Left hindlimb (tissue), 1 donor: ENCODE measurements around the gene ARHGAP24.

Experiments used
- DNase-seq: peaks from one replicate; pipeline ENCODE4 v3.0.0-alpha.2; 2018

ARHGAP24 gene

GRCh38 chr4:85591406-85592098, 116.6 kb downstream of the ARHGAP24 start:
- no peak for DNase-seq

GRCh38 chr4:85595098-85595775, 120.3 kb downstream of the ARHGAP24 start:
- DNase-seq = no peak

- no peak for DNase-seq
Observed at GRCh38 chr4:85595796-85596559, 121.0 kb downstream of the ARHGAP24 start.

- no peak for DNase-seq
Observed at GRCh38 chr4:85598936-85599335, 124.0 kb downstream of the ARHGAP24 start.

- DNase-seq = no peak
Observed at GRCh38 chr4:85600501-85600900, 125.6 kb downstream of the ARHGAP24 start.

GRCh38 chr4:85603437-85604336, 128.7 kb downstream of the ARHGAP24 start:
- DNase-seq = no peak

GRCh38 chr4:85606505-85606904, 131.6 kb downstream of the ARHGAP24 start:
- DNase-seq = no peak

- no peak for DNase-seq
Observed at GRCh38 chr4:85607624-85608023, 132.7 kb downstream of the ARHGAP24 start.

GRCh38 chr4:85610450-85610849, 135.5 kb downstream of the ARHGAP24 start:
- no peak for DNase-seq

GRCh38 chr4:85611661-85612060, 136.7 kb downstream of the ARHGAP24 start:
- DNase-seq = no peak

GRCh38 chr4:85613901-85614300, 139.0 kb downstream of the ARHGAP24 start:
- DNase-seq = no peak

GRCh38 chr4:85615952-85616351, 141.0 kb downstream of the ARHGAP24 start:
- DNase-seq = no peak

- DNase-seq = no peak
Observed at GRCh38 chr4:85617202-85617601, 142.3 kb downstream of the ARHGAP24 start.

GRCh38 chr4:85632981-85633380, 158.0 kb downstream of the ARHGAP24 start:
- no peak for DNase-seq

GRCh38 chr4:85637778-85638177, 162.8 kb downstream of the ARHGAP24 start:
- no peak for DNase-seq

GRCh38 chr4:85639946-85640345, 165.0 kb downstream of the ARHGAP24 start:
- no peak for DNase-seq

GRCh38 chr4:85642356-85643100, 167.6 kb downstream of the ARHGAP24 start:
- no peak for DNase-seq

GRCh38 chr4:85644061-85644460, 169.1 kb downstream of the ARHGAP24 start:
- DNase-seq = no peak

- no peak for DNase-seq
Observed at GRCh38 chr4:85650908-85651307, 176.0 kb downstream of the ARHGAP24 start.

- no peak for DNase-seq
Observed at GRCh38 chr4:85656759-85657505, 182.0 kb downstream of the ARHGAP24 start.

GRCh38 chr4:85658766-85659439, 184.0 kb downstream of the ARHGAP24 start:
- DNase-seq = no peak
